Loucy (cell line): ENCODE data around the gene GADD45B.

Source experiments
- H2AFZ ChIP-seq: fragments of 200-600 bp; sonication (generic); 2 replicates; pipeline ENCODE4 v1.6.0; 2016; ENCODE audit warnings: antibody characterized with exemption, mild to moderate bottlenecking, low read length, moderate library complexity
- H3F3A ChIP-seq: fragments of 200-600 bp; 2 replicates; pipeline ENCODE4 v1.6.0; 2016; ENCODE audit warnings: antibody characterized with exemption, low read depth, mild to moderate bottlenecking
- H3K27me3 ChIP-seq: fragments of 200-600 bp; sonication (generic); 2 replicates; pipeline ENCODE4 v1.6.1; 2014; ENCODE audit warnings: low read length, mild to moderate bottlenecking; ENCODE audit not compliant: insufficient read depth, poor library complexity, severe bottlenecking
- H3K36me3 ChIP-seq: fragments of 200-600 bp; sonication (generic); 2 replicates; pipeline ENCODE4 v1.6.1; 2016; ENCODE audit warnings: low read length; ENCODE audit not compliant: insufficient read depth
- H3K4me1 ChIP-seq: fragments of 200-600 bp; sonication (generic); 2 replicates; pipeline ENCODE4 v1.5.1; 2014; ENCODE audit warnings: low read length, mild to moderate bottlenecking; ENCODE audit not compliant: insufficient read depth, poor library complexity, severe bottlenecking
- H3K4me2 ChIP-seq: fragments of 200-600 bp; sonication (generic); 2 replicates; pipeline ENCODE4 v1.6.0; 2014; ENCODE audit warnings: antibody characterized with exemption, low read length, low read depth, mild to moderate bottlenecking; ENCODE audit not compliant: poor library complexity, severe bottlenecking
- H3K4me3 ChIP-seq: fragments of 200-600 bp; sonication (generic); 2 replicates; pipeline ENCODE4 v1.5.1; 2014; ENCODE audit warnings: low read length, mild to moderate bottlenecking, mixed read lengths; ENCODE audit not compliant: poor library complexity, severe bottlenecking
- H3K79me2 ChIP-seq: fragments of 200-600 bp; sonication (generic); 2 replicates; pipeline ENCODE4 v1.6.1; 2014; ENCODE audit warnings: low read length; ENCODE audit not compliant: insufficient read depth
- H3K9ac ChIP-seq: fragments of 200-600 bp; sonication (generic); 2 replicates; pipeline ENCODE4 v1.6.0; 2014; ENCODE audit warnings: mild to moderate bottlenecking, low read depth, low read length, moderate library complexity; ENCODE audit not compliant: poor library complexity, severe bottlenecking
- H3K9me2 ChIP-seq: fragments of 200-600 bp; sonication (generic); replicated peaks from 2 replicates; pipeline ENCODE4 v1.6.1; 2016; ENCODE audit warnings: low read depth, low read length, mixed read lengths
- H3K9me3 ChIP-seq: fragments of 200-600 bp; sonication (generic); 2 replicates; pipeline ENCODE4 v1.6.1; 2014; ENCODE audit warnings: mild to moderate bottlenecking, antibody characterized with exemption, low read length, low read depth; ENCODE audit not compliant: insufficient read depth
- H4K20me1 ChIP-seq: fragments of 200-600 bp; sonication (generic); 2 replicates; pipeline ENCODE4 v1.6.0; 2014; ENCODE audit warnings: antibody characterized with exemption, low read length, mild to moderate bottlenecking; ENCODE audit not compliant: insufficient read depth, poor library complexity, severe bottlenecking
- EZH2phosphoT487 ChIP-seq: fragments of 200-600 bp; IDR thresholded peaks from 2 replicates; pipeline ENCODE4 v1.6.1; 2018; ENCODE audit warnings: antibody characterized with exemption, mild to moderate bottlenecking, moderate library complexity, borderline replicate concordance
- TF ChIP-seq, protein P1 (sequence below): fragments of 200-600 bp; sonication (generic); conservative IDR thresholded peaks from 2 replicates; pipeline ENCODE4 v1.5.1; 2014; ENCODE audit warnings: mild to moderate bottlenecking, antibody characterized with exemption, low read length

GADD45B gene

DNA sequence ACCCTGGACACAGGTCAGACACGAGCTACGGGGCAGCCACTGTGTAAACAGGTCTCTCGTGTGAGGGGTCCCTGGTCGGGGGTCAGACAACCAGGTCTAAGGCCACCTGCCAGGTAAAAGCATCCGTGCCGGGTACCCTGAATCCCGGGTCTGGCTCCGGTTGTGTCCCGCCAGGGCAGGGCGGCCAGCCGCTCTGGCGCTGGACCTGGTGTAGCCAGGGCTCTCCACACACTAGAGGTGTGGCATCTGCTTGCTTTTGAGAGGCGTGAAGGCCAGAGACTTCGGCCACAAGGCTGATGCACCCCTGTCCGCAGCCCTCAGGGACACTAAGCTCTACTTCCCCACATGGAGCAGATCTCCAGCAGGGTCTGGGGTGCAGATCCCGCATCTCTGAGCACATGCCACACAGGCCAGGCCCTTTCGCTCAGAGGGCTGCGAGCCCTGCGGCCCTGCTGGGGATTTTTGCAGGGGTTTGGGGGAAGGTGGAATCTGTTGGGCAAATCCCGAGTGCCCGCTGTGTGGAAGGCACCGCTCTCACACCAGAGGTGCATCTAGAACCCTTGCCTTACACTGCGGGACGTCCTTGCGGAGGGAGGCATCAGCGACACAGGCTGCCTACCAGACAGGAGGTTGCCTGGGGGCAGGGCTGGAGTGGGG lies 34.7 kb upstream of the GADD45B start:
- peaks cover 24% of the 10 kb centered on the region for H3K79me2 ChIP-seq

GRCh38 chr19:2443116-2443784 lies 32.7 kb upstream of the GADD45B start:
- no peaks in the 10 kb centered on the region for H3K9me2 ChIP-seq
- H3K4me1 ChIP-seq: peaks cover 5% of the 10 kb centered on the region
- H3K4me2 ChIP-seq: no peak overlapping the region
- H3K27me3 ChIP-seq: no peaks in the 10 kb centered on the region
- no peak for TF ChIP-seq EZH2phosphoT487
- TF ChIP-seq, protein P1, sequence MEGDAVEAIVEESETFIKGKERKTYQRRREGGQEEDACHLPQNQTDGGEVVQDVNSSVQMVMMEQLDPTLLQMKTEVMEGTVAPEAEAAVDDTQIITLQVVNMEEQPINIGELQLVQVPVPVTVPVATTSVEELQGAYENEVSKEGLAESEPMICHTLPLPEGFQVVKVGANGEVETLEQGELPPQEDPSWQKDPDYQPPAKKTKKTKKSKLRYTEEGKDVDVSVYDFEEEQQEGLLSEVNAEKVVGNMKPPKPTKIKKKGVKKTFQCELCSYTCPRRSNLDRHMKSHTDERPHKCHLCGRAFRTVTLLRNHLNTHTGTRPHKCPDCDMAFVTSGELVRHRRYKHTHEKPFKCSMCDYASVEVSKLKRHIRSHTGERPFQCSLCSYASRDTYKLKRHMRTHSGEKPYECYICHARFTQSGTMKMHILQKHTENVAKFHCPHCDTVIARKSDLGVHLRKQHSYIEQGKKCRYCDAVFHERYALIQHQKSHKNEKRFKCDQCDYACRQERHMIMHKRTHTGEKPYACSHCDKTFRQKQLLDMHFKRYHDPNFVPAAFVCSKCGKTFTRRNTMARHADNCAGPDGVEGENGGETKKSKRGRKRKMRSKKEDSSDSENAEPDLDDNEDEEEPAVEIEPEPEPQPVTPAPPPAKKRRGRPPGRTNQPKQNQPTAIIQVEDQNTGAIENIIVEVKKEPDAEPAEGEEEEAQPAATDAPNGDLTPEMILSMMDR: no peak
- H3K79me2 ChIP-seq: peaks cover 42% of the 10 kb centered on the region
- no peak overlapping the region for H3K4me3 ChIP-seq
- H3K9ac ChIP-seq: no peak overlapping the region
- no peaks in the 10 kb centered on the region for H3K9me3 ChIP-seq
- H3K36me3 ChIP-seq: peaks cover 35% of the 10 kb centered on the region; the same call in 1 of the 2 replicates
- no peak overlapping the region for H2AFZ ChIP-seq
- H4K20me1 ChIP-seq: peaks cover 20% of the 10 kb centered on the region
- H3F3A ChIP-seq: no peaks in the 10 kb centered on the region

More for the DNA sequence above, 34.7 kb upstream of the GADD45B start:
- Histone ChIP-seq H3K9me2 (no peaks in the 10 kb centered on the region), H3K9ac (no peak overlapping the region), H3K4me2 (no peak overlapping the region), H3K36me3 (peaks cover 48% of the 10 kb centered on the region; the same call in 1 of the 2 replicates), H3K4me1 (peaks cover under 1% of the 10 kb centered on the region), H3K27me3 (no peaks in the 10 kb centered on the region), H2AFZ (no peak overlapping the region), H3K9me3 (no peaks in the 10 kb centered on the region), H3K4me3 (no peak overlapping the region), H4K20me1 (peaks cover 6% of the 10 kb centered on the region), H3F3A (no peaks in the 10 kb centered on the region)
- TF ChIP-seq, protein P1: no peak
- no peak for TF ChIP-seq EZH2phosphoT487

DNA sequence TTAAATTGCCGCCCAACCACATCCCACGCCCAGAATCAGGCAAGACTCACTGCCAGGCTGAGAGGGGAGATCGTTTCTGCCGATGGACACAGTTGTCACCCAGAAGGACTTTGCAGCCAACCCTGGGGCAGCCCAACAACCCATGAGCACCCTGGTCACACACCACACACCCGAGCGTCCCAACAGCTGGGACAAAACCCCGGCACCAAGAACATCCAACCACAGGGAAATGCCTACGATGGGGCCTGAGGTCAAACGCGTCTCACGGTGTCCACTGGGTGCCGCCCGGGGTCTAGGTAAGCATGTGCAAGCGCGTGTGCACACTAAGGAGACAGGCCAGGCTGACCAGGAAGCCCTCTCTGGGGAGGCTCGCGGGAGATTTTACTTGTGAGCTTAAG lies 32.1 kb upstream of the GADD45B start:
- no peak for TF ChIP-seq EZH2phosphoT487
- TF ChIP-seq, protein P1: no peak
- Histone ChIP-seq H3K79me2 (peaks cover 47% of the 10 kb centered on the region), H3K4me3 (no peak overlapping the region), H3K4me2 (no peak overlapping the region), H3K9me2 (no peaks in the 10 kb centered on the region), H3K9me3 (no peaks in the 10 kb centered on the region), H3K27me3 (no peaks in the 10 kb centered on the region), H3F3A (no peaks in the 10 kb centered on the region), H3K4me1 (peaks cover 5% of the 10 kb centered on the region), H3K9ac (no peak overlapping the region), H3K36me3 (peaks cover 35% of the 10 kb centered on the region; the same call in 1 of the 2 replicates), H4K20me1 (peaks cover 23% of the 10 kb centered on the region), H2AFZ (no peak overlapping the region)
